H9 (cell line): ENCODE measurements around the gene B3GNT5. TPM values are rescaled to one million over a fixed set of nuclear protein-coding genes. Genes with fewer than 3 reads are reported as not detected.

Source experiments
- DNase-seq: peaks from one replicate; pipeline ENCODE4 v3.0.0-alpha.2; 2017
- H2AFZ ChIP-seq: one replicate; pipeline ENCODE4 v1.6.1; 2013; ENCODE audit warnings: mild to moderate bottlenecking, low read length, control low read depth, moderate library complexity
- H2AK5ac ChIP-seq: 2 replicates; pipeline ENCODE4 v1.6.1; 2013; ENCODE audit warnings: low read length, control low read depth, mixed read lengths; ENCODE audit not compliant: insufficient read length
- H2BK120ac ChIP-seq: one replicate; pipeline ENCODE4 v1.6.1; 2013; ENCODE audit warnings: low read depth, mild to moderate bottlenecking, low read length, control low read depth, inconsistent platforms; ENCODE audit not compliant: poor library complexity, severe bottlenecking
- H2BK12ac ChIP-seq: 2 replicates; pipeline ENCODE4 v1.6.1; 2013; ENCODE audit warnings: low read length, control low read depth, mixed read lengths, low read depth; ENCODE audit not compliant: insufficient read length
- H2BK15ac ChIP-seq: 2 replicates; pipeline ENCODE4 v1.6.1; 2013; ENCODE audit warnings: low read depth, low read length, control low read depth
- H2BK20ac ChIP-seq: one replicate; pipeline ENCODE4 v1.6.1; 2013; ENCODE audit warnings: low read depth, mild to moderate bottlenecking, low read length, control low read depth, inconsistent platforms; ENCODE audit not compliant: poor library complexity, severe bottlenecking
- H2BK5ac ChIP-seq: 2 replicates; pipeline ENCODE4 v1.6.1; 2013; ENCODE audit warnings: low read length, control low read depth, mixed read lengths; ENCODE audit not compliant: insufficient read length
- H3K14ac ChIP-seq: 2 replicates; pipeline ENCODE4 v1.6.1; 2013; ENCODE audit warnings: low read length, control low read depth; ENCODE audit not compliant: insufficient read depth
- H3K18ac ChIP-seq: 2 replicates; pipeline ENCODE4 v1.6.1; 2013; ENCODE audit warnings: low read depth, mild to moderate bottlenecking, mixed read lengths, low read length, control low read depth; ENCODE audit not compliant: insufficient read length
- H3K23ac ChIP-seq: 2 replicates; pipeline ENCODE4 v1.6.1; 2013; ENCODE audit warnings: low read length, control low read depth, mixed read lengths, low read depth; ENCODE audit not compliant: insufficient read length
- H3K23me2 ChIP-seq: 2 replicates; pipeline ENCODE4 v1.6.1; 2013; ENCODE audit warnings: low read depth, mild to moderate bottlenecking, mixed read lengths, low read length, control low read depth; ENCODE audit not compliant: insufficient read length, poor library complexity, severe bottlenecking
- H3K27ac ChIP-seq: 2 replicates; pipeline ENCODE4 v1.5.1; 2013; ENCODE audit warnings: low read length, control low read depth, mixed read lengths, low read depth; ENCODE audit not compliant: insufficient read length
- H3K27me3 ChIP-seq: 2 replicates; pipeline ENCODE4 v1.6.1; 2013; ENCODE audit warnings: low read length, control low read depth, inconsistent platforms; ENCODE audit not compliant: insufficient read depth
- H3K4ac ChIP-seq: 2 replicates; pipeline ENCODE4 v1.6.1; 2013; ENCODE audit warnings: low read depth, mild to moderate bottlenecking, control low read depth, inconsistent platforms, low read length, moderate library complexity
- H3K4me1 ChIP-seq: 2 replicates; pipeline ENCODE4 v1.6.1; 2013; ENCODE audit warnings: low read length, control low read depth, inconsistent platforms; ENCODE audit not compliant: insufficient read depth
- H3K4me2 ChIP-seq: 2 replicates; pipeline ENCODE4 v1.6.1; 2013; ENCODE audit warnings: low read length, control low read depth, mixed read lengths; ENCODE audit not compliant: insufficient read length, insufficient read depth
- H3K56ac ChIP-seq: 2 replicates; pipeline ENCODE4 v1.6.1; 2013; ENCODE audit warnings: low read depth, mild to moderate bottlenecking, mixed read lengths, low read length, control low read depth; ENCODE audit not compliant: insufficient read length
- H3K79me1 ChIP-seq: 2 replicates; pipeline ENCODE4 v1.6.1; 2013; ENCODE audit warnings: low read depth, mild to moderate bottlenecking, moderate library complexity, low read length, control low read depth, inconsistent platforms; ENCODE audit not compliant: insufficient read depth, poor library complexity, severe bottlenecking
- H3K79me2 ChIP-seq: 2 replicates; pipeline ENCODE4 v1.6.1; 2013; ENCODE audit warnings: low read length, control low read depth, inconsistent platforms; ENCODE audit not compliant: insufficient read depth
- H3K9ac ChIP-seq: 2 replicates; pipeline ENCODE4 v1.6.1; 2013; ENCODE audit warnings: low read length, control low read depth, mixed read lengths; ENCODE audit not compliant: insufficient read length; ENCODE audit errors: extremely low read depth
- H3K9me3 ChIP-seq: one replicate; pipeline ENCODE4 v1.6.1; 2013; ENCODE audit warnings: low read depth, low read length, inconsistent platforms; ENCODE audit not compliant: control insufficient read depth
- H3T11ph ChIP-seq: one replicate; pipeline ENCODE4 v1.6.1; 2013; ENCODE audit warnings: mild to moderate bottlenecking, low read length, control low read depth, inconsistent platforms
- H4K20me1 ChIP-seq: one replicate; pipeline ENCODE4 v1.6.1; 2013; ENCODE audit not compliant: control insufficient read depth, insufficient read length, insufficient read depth
- H4K5ac ChIP-seq: 2 replicates; pipeline ENCODE4 v1.6.1; 2013; ENCODE audit warnings: low read depth, mild to moderate bottlenecking, mixed read lengths, low read length, control low read depth; ENCODE audit not compliant: insufficient read length
- H4K8ac ChIP-seq: replicated peaks from 2 replicates; pipeline ENCODE4 v1.6.1; 2013; ENCODE audit warnings: low read length, control low read depth, mixed read lengths, low read depth; ENCODE audit not compliant: insufficient read length
- H4K91ac ChIP-seq: 2 replicates; pipeline ENCODE4 v1.6.1; 2013; ENCODE audit warnings: low read depth, mild to moderate bottlenecking, moderate library complexity, mixed read lengths, low read length, control low read depth; ENCODE audit not compliant: insufficient read length
- H3K27ac Mint-ChIP-seq, 3 experiments: 2 replicates in 2 of 3; 3 replicates in 1 of 3; pipeline ENCODE4 v1.8.0; 2020 to 2021; ENCODE audit warnings: mixed read lengths in 3 of 3, mild to moderate bottlenecking in 1 of 3, moderate library complexity in 1 of 3
- H3K27me3 Mint-ChIP-seq: 2 replicates; pipeline ENCODE4 v1.8.0; 2021; ENCODE audit warnings: low read depth, mild to moderate bottlenecking, moderate library complexity, mixed read lengths
- H3K36me3 Mint-ChIP-seq, 3 experiments: 2 replicates in 2 of 3; 3 replicates in 1 of 3; pipeline ENCODE4 v1.8.0; 2020 to 2021; ENCODE audit warnings: low read depth in 3 of 3, mixed read lengths in 3 of 3; ENCODE audit not compliant: insufficient read depth in 1 of 3
- H3K4me1 Mint-ChIP-seq, 2 experiments: 2 replicates each; pipeline ENCODE4 v1.8.0; 2020; ENCODE audit warnings: mixed read lengths in 2 of 2
- H3K4me3 Mint-ChIP-seq, 2 experiments: 2 replicates in 1 of 2; 3 replicates in 1 of 2; pipeline ENCODE4 v1.8.0; 2020 to 2021; ENCODE audit warnings: mild to moderate bottlenecking in 2 of 2, mixed read lengths in 2 of 2, moderate library complexity in 1 of 2
- H3K9me3 Mint-ChIP-seq, 2 experiments: 2 replicates in 1 of 2; 3 replicates in 1 of 2; pipeline ENCODE4 v1.8.0; 2020; ENCODE audit warnings: mild to moderate bottlenecking in 2 of 2, mixed read lengths in 2 of 2, moderate library complexity in 1 of 2
- WGBS: extraction: QIAGEN DNeasy Blood & Tissue Kit; methylation state at CpG from one replicate; pipeline ENCODE4 v1.1.7; 2013; ENCODE audit warnings: missing lambda C conversion rate, low lambda C conversion rate, mixed read lengths; ENCODE audit not compliant: insufficient read length; ENCODE audit errors: extremely low coverage; 5-methylcytosine and 5-hydroxymethylcytosine counted together
- total RNA-seq: library from RNA; stranded (reverse); gene quantifications from 2 replicates; pipeline ENCODE4 v1.2.1, GENCODE V29; 2021
- TF ChIP-seq, protein P1 (sequence below): fragments of 200-600 bp; sonication (generic); conservative IDR thresholded peaks from 3 replicates; pipeline ENCODE4 v1.8.0; 2021; ENCODE audit warnings: antibody characterized with exemption, mild to moderate bottlenecking

B3GNT5 gene
- total RNA-seq, 1 experiment from 2014 or later: 7.3 TPM

GRCh38 chr3:183226333-183226890, 26.6 kb upstream of the B3GNT5 start:
- Histone ChIP-seq H3K4me2 (no peak overlapping the region), H3K4ac (no peak overlapping the region), H3K56ac (no peak overlapping the region), H4K8ac (no peak overlapping the region), H3T11ph (no peak overlapping the region), H3K9me3 (no peaks in the 10 kb centered on the region), H3K23me2 (no peaks in the 10 kb centered on the region), H3K79me2 (no peaks in the 10 kb centered on the region), H3K18ac (no peak overlapping the region), H2BK5ac (no peak overlapping the region), H4K91ac (no peak overlapping the region), H2AFZ (no peak overlapping the region), H2BK12ac (no peak overlapping the region), H3K79me1 (no peaks in the 10 kb centered on the region), H2BK120ac (no peak overlapping the region), H2AK5ac (no peak overlapping the region), H4K5ac (no peak overlapping the region), H2BK20ac (no peak overlapping the region), H3K27ac (no peak overlapping the region), H3K27me3 (no peaks in the 10 kb centered on the region), H4K20me1 (no peaks in the 10 kb centered on the region), H3K9ac (no peak overlapping the region), H3K4me1 (no peaks in the 10 kb centered on the region), H3K14ac (no peak overlapping the region), H3K23ac (no peak overlapping the region), H2BK15ac (no peak overlapping the region)
- Mint-ChIP-seq H3K27ac (no peak overlapping the region), H3K4me3 (no peak overlapping the region), H3K27me3 (no peaks in the 10 kb centered on the region), H3K4me1 (no peaks in the 10 kb centered on the region), H3K9me3 (no peaks in the 10 kb centered on the region), H3K36me3 (no peaks in the 10 kb centered on the region)
- TF ChIP-seq, protein P1, sequence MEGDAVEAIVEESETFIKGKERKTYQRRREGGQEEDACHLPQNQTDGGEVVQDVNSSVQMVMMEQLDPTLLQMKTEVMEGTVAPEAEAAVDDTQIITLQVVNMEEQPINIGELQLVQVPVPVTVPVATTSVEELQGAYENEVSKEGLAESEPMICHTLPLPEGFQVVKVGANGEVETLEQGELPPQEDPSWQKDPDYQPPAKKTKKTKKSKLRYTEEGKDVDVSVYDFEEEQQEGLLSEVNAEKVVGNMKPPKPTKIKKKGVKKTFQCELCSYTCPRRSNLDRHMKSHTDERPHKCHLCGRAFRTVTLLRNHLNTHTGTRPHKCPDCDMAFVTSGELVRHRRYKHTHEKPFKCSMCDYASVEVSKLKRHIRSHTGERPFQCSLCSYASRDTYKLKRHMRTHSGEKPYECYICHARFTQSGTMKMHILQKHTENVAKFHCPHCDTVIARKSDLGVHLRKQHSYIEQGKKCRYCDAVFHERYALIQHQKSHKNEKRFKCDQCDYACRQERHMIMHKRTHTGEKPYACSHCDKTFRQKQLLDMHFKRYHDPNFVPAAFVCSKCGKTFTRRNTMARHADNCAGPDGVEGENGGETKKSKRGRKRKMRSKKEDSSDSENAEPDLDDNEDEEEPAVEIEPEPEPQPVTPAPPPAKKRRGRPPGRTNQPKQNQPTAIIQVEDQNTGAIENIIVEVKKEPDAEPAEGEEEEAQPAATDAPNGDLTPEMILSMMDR: no peak
- WGBS: no CpG with 5 or more reads among the region's 9 CpGs
- DNase-seq: no peak
